Measurements from ENCODE around the gene FAM120B.

Gene FAM120B

GRCh38 chr6:170269151-170269845 lies 37.3 kb upstream of the FAM120B start:
- DNase-seq (ENCODE audit: low spot score): no peak

GRCh38 chr6:170269846-170270541 lies 36.6 kb upstream of the FAM120B start:
- TF ChIP-seq CTCF (IDR thresholded peaks at IDR 0.05; ENCODE audit: extremely low read depth, missing control alignments): no peak

More at GRCh38 chr6:170269151-170269845, 37.3 kb upstream of the FAM120B start:
- no peak for TF ChIP-seq CTCF (IDR thresholded peaks at IDR 0.05; ENCODE audit: extremely low read depth, missing control alignments)

GRCh38 chr6:170270984-170271593 lies 35.5 kb upstream of the FAM120B start:
- DNase-seq (ENCODE audit: low spot score): no peak
- no peak for TF ChIP-seq CTCF (IDR thresholded peaks at IDR 0.05; ENCODE audit: extremely low read depth, missing control alignments)

More at GRCh38 chr6:170269846-170270541, 36.6 kb upstream of the FAM120B start:
- DNase-seq (ENCODE audit: low spot score): no peak

GRCh38 chr6:170271771-170272314 lies 34.7 kb upstream of the FAM120B start:
- peak; percentile 94 for DNase-seq (ENCODE audit: low spot score)
- TF ChIP-seq CTCF (IDR thresholded peaks at IDR 0.05; ENCODE audit: extremely low read depth, missing control alignments): no peak

GRCh38 chr6:170272341-170273065 lies 34.1 kb upstream of the FAM120B start:
- DNase-seq (ENCODE audit: low spot score): no peak
- no peak for TF ChIP-seq CTCF (IDR thresholded peaks at IDR 0.05; ENCODE audit: extremely low read depth, missing control alignments)

GRCh38 chr6:170273191-170273590 lies 33.4 kb upstream of the FAM120B start:
- DNase-seq (ENCODE audit: low spot score): no peak
- TF ChIP-seq CTCF (IDR thresholded peaks at IDR 0.05; ENCODE audit: extremely low read depth, missing control alignments): no peak

Data from GM20000 (cell line).